Measurements from ENCODE around the gene IQSEC3. TPM values are rescaled to one million over a fixed set of nuclear protein-coding genes. Genes with fewer than 3 reads are reported as not detected.
A peak's percentile ranks its signal among the peaks of the same experiment; 100 is the strongest.

Gene IQSEC3
- total and polyA plus RNA-seq, 8 donors, result 0.16 to 10.1 (median 1.2) TPM

GRCh38 chr12:172732-173161 lies 106.2 kb downstream of the IQSEC3 start:
- H3K36me3 ChIP-seq, result no peaks in the 10 kb centered on the region
- intact Hi-C loops (cut with DNase I), result no loop called here
- H3K27me3 ChIP-seq, result no peaks in the 10 kb centered on the region
- H3K9me3 ChIP-seq, result no peaks in the 10 kb centered on the region
- H3K4me3 ChIP-seq, result no peak overlapping the region
- DNase-seq (peak in 1 of 6 donors; percentile 57), ATAC-seq (peak in 1 of 4 donors; percentile 35), FAIRE-seq (no peak)
- 79 to 83% methylated on average over 15 of the region's 15 CpGs for WGBS, 2 donors
- H3K4me1 ChIP-seq, result no peaks in the 10 kb centered on the region
- no peak overlapping the region for H3K27ac ChIP-seq
- TF ChIP-seq CTCF (IDR thresholded peaks at IDR 0.05), result no peak

- no peak for TF ChIP-seq CTCF (IDR thresholded peaks at IDR 0.05)
- DNase-seq (no peak), FAIRE-seq (no peak), ATAC-seq (no peak)
- WGBS, 2 donors, result 66 to 75% methylated on average over 6 of the region's 6 CpGs
- Histone ChIP-seq H3K9me3 (no peaks in the 10 kb centered on the region), H3K4me1 (no peaks in the 10 kb centered on the region), H3K36me3 (no peaks in the 10 kb centered on the region), H3K27me3 (no peaks in the 10 kb centered on the region), H3K4me3 (no peak overlapping the region), H3K27ac (no peak overlapping the region)
- intact Hi-C loops (cut with DNase I), result no loop called here
Observed at GRCh38 chr12:174124-174523, 107.6 kb downstream of the IQSEC3 start.

GRCh38 chr12:174596-174995 lies 108.0 kb downstream of the IQSEC3 start:
- FAIRE-seq (no peak), DNase-seq (peak in 1 of 6 donors; percentile 77), ATAC-seq (peak in 1 of 4 donors; percentile 22)
- no peak for TF ChIP-seq CTCF (IDR thresholded peaks at IDR 0.05)
- no peaks in the 10 kb centered on the region for H3K9me3 ChIP-seq
- H3K36me3 ChIP-seq, result no peaks in the 10 kb centered on the region
- H3K27me3 ChIP-seq, result no peaks in the 10 kb centered on the region
- no peaks in the 10 kb centered on the region for H3K4me1 ChIP-seq
- no peak overlapping the region for H3K27ac ChIP-seq
- intact Hi-C loops (cut with DNase I), result no loop called here
- H3K4me3 ChIP-seq, result no peak overlapping the region
- 32 to 40% methylated on average over 22 to 23 of the region's 23 CpGs for WGBS, 2 donors

- no peaks in the 10 kb centered on the region for H3K4me1 ChIP-seq
- no peak for TF ChIP-seq CTCF (IDR thresholded peaks at IDR 0.05)
- FAIRE-seq, result no peak
Observed at GRCh38 chr12:175250-175649, 108.7 kb downstream of the IQSEC3 start.

GRCh38 chr12:175759-176158 lies 109.2 kb downstream of the IQSEC3 start:
- DNase-seq (peak in 1 of 6 donors; percentile 43), ATAC-seq (no peak), FAIRE-seq (no peak)
- Histone ChIP-seq H3K27me3 (no peaks in the 10 kb centered on the region), H3K4me1 (no peaks in the 10 kb centered on the region), H3K4me3 (no peak overlapping the region), H3K9me3 (no peaks in the 10 kb centered on the region), H3K36me3 (no peaks in the 10 kb centered on the region), H3K27ac (no peak overlapping the region)
- intact Hi-C loops (cut with DNase I), result no loop called here
- 77 to 80% methylated on average over 16 of the region's 16 CpGs for WGBS, 2 donors
- TF ChIP-seq CTCF (IDR thresholded peaks at IDR 0.05), result no peak

More at GRCh38 chr12:175250-175649, 108.7 kb downstream of the IQSEC3 start:
- Histone ChIP-seq H3K9me3 (no peaks in the 10 kb centered on the region), H3K27ac (no peak overlapping the region), H3K36me3 (no peaks in the 10 kb centered on the region), H3K4me3 (no peak overlapping the region), H3K27me3 (no peaks in the 10 kb centered on the region)
- WGBS, 2 donors, result 35 to 36% methylated on average over 10 of the region's 10 CpGs
- ATAC-seq (peak in 1 of 4 donors; percentile 39), DNase-seq (peak in 1 of 6 donors; percentile 66)
- intact Hi-C loops (cut with DNase I), result no loop called here
